ENCODE data around the gene TNFAIP3. TPM values are rescaled to one million over a fixed set of nuclear protein-coding genes. Genes with fewer than 3 reads are reported as not detected.

Gene TNFAIP3
- total and polyA plus RNA-seq, 2 of the 4 experiments (the other 2 are of a cell fraction): 5.0 to 14.2 TPM

- intact Hi-C loops (cut with micrococcal nuclease): no loop called here
- H3K36me3 ChIP-seq (ENCODE audit: control insufficient read depth, insufficient read depth, low read length): no peaks in the 10 kb centered on the region
- in situ Hi-C loops (cut with MboI; ENCODE audit: low sequenced_read_pairs): no loop called here
- H3K9me3 ChIP-seq (ENCODE audit: control insufficient read depth, insufficient read depth, low read length): no peaks in the 10 kb centered on the region
- H2BK15ac ChIP-seq (ENCODE audit: low read depth, low read length): no peak overlapping the region
- H3K4me1 ChIP-seq (ENCODE audit: control insufficient read depth, insufficient read depth, low read length): peaks cover 18% of the 10 kb centered on the region
- peak overlapping the region; percentile 52 for H2AFZ ChIP-seq (replicated peaks; ENCODE audit: low read length, poor library complexity)
- no peak overlapping the region for H3K4me2 ChIP-seq (ENCODE audit: low read depth, low read length)
- dilution Hi-C loops (cut with HindIII; ENCODE audit: low sequenced_read_pairs, unreplicated experiment): no loop called here
- ChIA-PET CTCF (no interaction called here), POLR2A (ENCODE audit: unreplicated experiment) (no interaction called here)
- no peak overlapping the region for H3K27ac ChIP-seq (ENCODE audit: insufficient read depth, low read length)
- no peak overlapping the region for H3K9ac ChIP-seq (ENCODE audit: low read depth, low read length)
- BruUV-seq (replicated peaks): no TSS peak
- 0% methylated on average over 1 of the region's 2 CpGs; no CpG with 5 or more reads in 1 of the 2 experiments for WGBS, 2 experiments (ENCODE audit: extremely low coverage in 2 of 2, insufficient read length in 1 of 2)
- peak overlapping the region; percentile 42; the same call in 1 of the 2 replicates for H3K18ac ChIP-seq (ENCODE audit: low read depth, low read length)
- H3K14ac ChIP-seq (replicated peaks; ENCODE audit: low read depth, low read length): no peak overlapping the region; the same call in 1 of the 2 replicates
- H2AK5ac ChIP-seq (ENCODE audit: low read depth, low read length): no peak overlapping the region
- ATAC-seq (ENCODE audit: low read depth): no peak
- H2BK5ac ChIP-seq (ENCODE audit: low read depth, low read length, poor library complexity, severe bottlenecking): no peak overlapping the region
- peak overlapping the region; percentile 29; the same call in 1 of the 2 replicates for H2BK120ac ChIP-seq (ENCODE audit: low read depth, low read length)
- H4K20me1 ChIP-seq (ENCODE audit: insufficient read depth, low read length): no peaks in the 10 kb centered on the region
- H4K8ac ChIP-seq (ENCODE audit: low read depth in 2 of 2, low read length in 2 of 2): no peak overlapping the region
- H3K9me1 ChIP-seq (ENCODE audit: insufficient read depth, low read length): no peaks in the 10 kb centered on the region
- no peak overlapping the region for H2AK9ac ChIP-seq (replicated peaks; ENCODE audit: low read depth, low read length, poor library complexity)
- no peak overlapping the region for H3K23ac ChIP-seq (ENCODE audit: low read depth, low read length)
- no peak for DNase-seq
- TF ChIP-seq RAD21 (IDR thresholded peaks at IDR 0.05; ENCODE audit: low read length): no peak
- TF ChIP-seq MXI1 (IDR thresholded peaks at IDR 0.05; ENCODE audit: borderline replicate concordance, low read depth, low read length): no peak
- TF ChIP-seq POLR2A (IDR thresholded peaks at IDR 0.05; ENCODE audit: low read depth, low read length): no peak
- no peak for TF ChIP-seq RCOR1 (IDR thresholded peaks at IDR 0.05; ENCODE audit: insufficient replicate concordance, low read length)
- TF ChIP-seq ELK1 (IDR thresholded peaks at IDR 0.05; ENCODE audit: borderline replicate concordance, low read depth, low read length): no peak
- no peak for TF ChIP-seq USF2 (IDR thresholded peaks at IDR 0.05; ENCODE audit: low read depth, low read length)
- no peak for TF ChIP-seq CEBPB (IDR thresholded peaks at IDR 0.05; ENCODE audit: low read depth, low read length)
- TF ChIP-seq BHLHE40 (IDR thresholded peaks at IDR 0.05; ENCODE audit: low read depth, low read length): no peak
- TF ChIP-seq NFE2L2 (IDR thresholded peaks at IDR 0.05; ENCODE audit: low read depth, low read length): no peak
- TF ChIP-seq RFX5 (IDR thresholded peaks at IDR 0.05; ENCODE audit: low read depth, low read length): no peak
- no peak for TF ChIP-seq MAZ (IDR thresholded peaks at IDR 0.05; ENCODE audit: borderline replicate concordance, low read depth, low read length)
- no peak for TF ChIP-seq SMC3 (IDR thresholded peaks at IDR 0.05; ENCODE audit: low read depth, low read length)
- no peak for TF ChIP-seq FOS (IDR thresholded peaks at IDR 0.05; ENCODE audit: low read depth, low read length)
- TF ChIP-seq MAFK (IDR thresholded peaks at IDR 0.05; ENCODE audit: low read depth, low read length): no peak
- TF ChIP-seq CHD1 (IDR thresholded peaks at IDR 0.05; ENCODE audit: low read depth, low read length): no peak
- TF ChIP-seq, protein P1, sequence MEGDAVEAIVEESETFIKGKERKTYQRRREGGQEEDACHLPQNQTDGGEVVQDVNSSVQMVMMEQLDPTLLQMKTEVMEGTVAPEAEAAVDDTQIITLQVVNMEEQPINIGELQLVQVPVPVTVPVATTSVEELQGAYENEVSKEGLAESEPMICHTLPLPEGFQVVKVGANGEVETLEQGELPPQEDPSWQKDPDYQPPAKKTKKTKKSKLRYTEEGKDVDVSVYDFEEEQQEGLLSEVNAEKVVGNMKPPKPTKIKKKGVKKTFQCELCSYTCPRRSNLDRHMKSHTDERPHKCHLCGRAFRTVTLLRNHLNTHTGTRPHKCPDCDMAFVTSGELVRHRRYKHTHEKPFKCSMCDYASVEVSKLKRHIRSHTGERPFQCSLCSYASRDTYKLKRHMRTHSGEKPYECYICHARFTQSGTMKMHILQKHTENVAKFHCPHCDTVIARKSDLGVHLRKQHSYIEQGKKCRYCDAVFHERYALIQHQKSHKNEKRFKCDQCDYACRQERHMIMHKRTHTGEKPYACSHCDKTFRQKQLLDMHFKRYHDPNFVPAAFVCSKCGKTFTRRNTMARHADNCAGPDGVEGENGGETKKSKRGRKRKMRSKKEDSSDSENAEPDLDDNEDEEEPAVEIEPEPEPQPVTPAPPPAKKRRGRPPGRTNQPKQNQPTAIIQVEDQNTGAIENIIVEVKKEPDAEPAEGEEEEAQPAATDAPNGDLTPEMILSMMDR (conservative IDR thresholded peaks at IDR 0.05; ENCODE audit: low read depth, low read length): no peak
- no peaks in the 10 kb centered on the region for H3K27me3 ChIP-seq (ENCODE audit: control insufficient read depth, insufficient read depth, low read length)
- H3K56ac ChIP-seq (ENCODE audit: extremely low read depth, insufficient read depth, low read length): no peak overlapping the region
- H4K5ac ChIP-seq (ENCODE audit: low read depth, low read length): 0 out of 2 replicates have a peak overlapping the region, but pooled peaks have one; percentile 24
- H2BK20ac ChIP-seq (ENCODE audit: low read depth, low read length): no peak overlapping the region
- H4K91ac ChIP-seq (ENCODE audit: insufficient read depth, low read depth, low read length): no peak overlapping the region
- H3K79me1 ChIP-seq (ENCODE audit: low read depth in 1 of 2, low read length in 2 of 2): no peaks in the 10 kb centered on the region
- H3K4me3 ChIP-seq (ENCODE audit: insufficient read depth, low read depth, low read length): no peak overlapping the region
- H3K4ac ChIP-seq (ENCODE audit: low read depth, low read length): no peak overlapping the region
Measured at GRCh38 chr6:137928286-137928685, 61.2 kb downstream of the TNFAIP3 start.
